AG04450 (cell line): ENCODE measurements around the gene TMEM33. TPM values are rescaled to one million over a fixed set of nuclear protein-coding genes. Genes with fewer than 3 reads are reported as not detected.

ENCODE experiments used
- CTCF ChIA-PET: fragments of 300-600, 350-600 bp; formaldehyde crosslinking; extraction: SDS; loops from one replicate; lab custom pipeline; 2022; ENCODE audit warnings: antibody characterized with exemption, inconsistent platforms; lab: Charles Lee
- POLR2A ChIA-PET: fragments of 350-600 bp; formaldehyde crosslinking; extraction: SDS; loops from one replicate; lab custom pipeline; 2021; ENCODE audit warnings: antibody characterized with exemption, inconsistent platforms; lab: Yijun Ruan, JAX
- DNase-seq: peaks from one replicate; pipeline ENCODE4 v3.0.0-alpha.2; 2011; ENCODE audit warnings: low read depth, low spot score
- H3K27ac ChIP-seq: one replicate; pipeline ENCODE4 v1.5.1; 2012; ENCODE audit warnings: low read depth, low read length, control low read depth
- H3K27me3 ChIP-seq: one replicate; pipeline ENCODE4 v1.6.0; 2012; ENCODE audit warnings: low read length; ENCODE audit not compliant: control insufficient read depth, insufficient read depth
- H3K4me3 ChIP-seq: 2 replicates; pipeline ENCODE4 v1.5.1; 2011; ENCODE audit warnings: mild to moderate bottlenecking, low read depth, low read length, control low read depth
- H3K9me3 ChIP-seq: 2 replicates; pipeline ENCODE4 v1.5.1; 2012; ENCODE audit warnings: low read length; ENCODE audit not compliant: control insufficient read depth, insufficient read depth
- polyA plus RNA-seq: library from polyadenylated mRNA; depleted of rRNA; stranded (reverse); fragments of >200 nt; gene quantifications from 2 replicates; pipeline ENCODE4 v1.2.3, GENCODE V29; 2011
- TF ChIP-seq, protein P1 (sequence below): IDR thresholded peaks from 2 replicates; pipeline ENCODE4 v1.5.1; 2011; ENCODE audit warnings: low read depth, low read length, control low read depth, inconsistent platforms

TMEM33 gene
- polyA plus RNA-seq, 1 experiment, result 53.6 TPM

DNA sequence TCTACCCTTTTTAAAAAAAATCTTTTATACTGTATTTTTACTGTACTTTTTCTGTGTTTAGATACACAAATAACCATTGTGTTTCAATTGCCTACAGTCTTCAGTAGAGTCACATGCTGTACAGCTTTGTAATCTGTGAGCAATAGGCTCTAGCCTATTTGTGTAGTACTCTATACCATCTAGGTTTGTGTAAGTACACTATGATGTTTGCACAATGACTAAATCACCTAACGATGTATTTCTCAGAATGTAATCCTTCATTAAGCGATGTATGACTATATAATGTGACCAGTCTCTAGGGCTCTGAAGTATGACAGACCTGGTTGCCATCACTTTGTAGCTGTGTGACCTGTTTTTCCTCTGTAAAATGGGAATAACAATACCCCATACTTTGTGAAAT is 32.2 kb downstream of the TMEM33 start:
- Histone ChIP-seq H3K27me3 (no peaks in the 10 kb centered on the region), H3K27ac (no peak overlapping the region), H3K9me3 (no peaks in the 10 kb centered on the region), H3K4me3 (no peak overlapping the region)
- CTCF ChIA-PET, result no interaction called here
- DNase-seq, result no peak
- POLR2A ChIA-PET, result no interaction called here
- TF ChIP-seq, protein P1, sequence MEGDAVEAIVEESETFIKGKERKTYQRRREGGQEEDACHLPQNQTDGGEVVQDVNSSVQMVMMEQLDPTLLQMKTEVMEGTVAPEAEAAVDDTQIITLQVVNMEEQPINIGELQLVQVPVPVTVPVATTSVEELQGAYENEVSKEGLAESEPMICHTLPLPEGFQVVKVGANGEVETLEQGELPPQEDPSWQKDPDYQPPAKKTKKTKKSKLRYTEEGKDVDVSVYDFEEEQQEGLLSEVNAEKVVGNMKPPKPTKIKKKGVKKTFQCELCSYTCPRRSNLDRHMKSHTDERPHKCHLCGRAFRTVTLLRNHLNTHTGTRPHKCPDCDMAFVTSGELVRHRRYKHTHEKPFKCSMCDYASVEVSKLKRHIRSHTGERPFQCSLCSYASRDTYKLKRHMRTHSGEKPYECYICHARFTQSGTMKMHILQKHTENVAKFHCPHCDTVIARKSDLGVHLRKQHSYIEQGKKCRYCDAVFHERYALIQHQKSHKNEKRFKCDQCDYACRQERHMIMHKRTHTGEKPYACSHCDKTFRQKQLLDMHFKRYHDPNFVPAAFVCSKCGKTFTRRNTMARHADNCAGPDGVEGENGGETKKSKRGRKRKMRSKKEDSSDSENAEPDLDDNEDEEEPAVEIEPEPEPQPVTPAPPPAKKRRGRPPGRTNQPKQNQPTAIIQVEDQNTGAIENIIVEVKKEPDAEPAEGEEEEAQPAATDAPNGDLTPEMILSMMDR, result no peak

DNA sequence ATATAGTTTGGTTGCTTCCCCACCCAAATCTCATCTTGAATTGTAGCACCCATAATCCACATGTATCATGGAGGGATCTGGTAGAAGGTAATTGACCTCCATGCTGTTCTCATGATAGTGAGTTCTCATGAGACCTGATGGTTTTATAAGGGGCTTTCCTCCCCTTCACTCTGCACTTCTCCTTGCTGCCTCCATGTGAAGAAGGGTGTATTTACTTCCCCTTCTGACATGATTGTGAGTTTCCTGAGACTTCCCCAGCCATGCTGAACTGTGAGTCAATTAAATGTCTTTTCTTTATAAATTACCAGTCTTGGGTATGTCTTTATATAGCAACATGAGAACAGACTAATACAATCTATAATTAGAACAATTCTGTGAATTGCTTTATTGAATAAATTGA is 34.4 kb downstream of the TMEM33 start:
- ChIA-PET POLR2A (no interaction called here), CTCF (no interaction called here)

GRCh38 chr4:41975341-41975740 is 40.1 kb downstream of the TMEM33 start:
- POLR2A ChIA-PET, result no interaction called here
- TF ChIP-seq, protein P1, result no peak
- DNase-seq, result no peak
- CTCF ChIA-PET, result interaction anchor here (0.6 kb wide), 2 partner anchors 8 to 12 kb away, joined by 4 to 6 read pairs; no protein-coding TSS in a partner anchor
- Histone ChIP-seq H3K27me3 (no peaks in the 10 kb centered on the region), H3K4me3 (no peak overlapping the region), H3K9me3 (no peaks in the 10 kb centered on the region), H3K27ac (no peak overlapping the region)

More for the DNA sequence above, 34.4 kb downstream of the TMEM33 start:
- TF ChIP-seq, protein P1, result no peak
- H3K9me3 ChIP-seq, result no peaks in the 10 kb centered on the region
- no peak overlapping the region for H3K4me3 ChIP-seq
- no peak overlapping the region for H3K27ac ChIP-seq
- no peaks in the 10 kb centered on the region for H3K27me3 ChIP-seq
- DNase-seq, result no peak

- H3K27me3 ChIP-seq, result no peaks in the 10 kb centered on the region
- H3K27ac ChIP-seq, result no peak overlapping the region
- DNase-seq, result no peak
- ChIA-PET POLR2A (no interaction called here), CTCF (interaction anchor here (0.9 to 1.6 kb wide), 3 partner anchors 13 to 89 kb away, joined by 3 to 8 read pairs (median 3); partner anchors contain the start of gene SLC30A9)
- TF ChIP-seq, protein P1, result no peak
- no peak overlapping the region for H3K4me3 ChIP-seq
- H3K9me3 ChIP-seq, result no peaks in the 10 kb centered on the region; the same call in 1 of the 2 replicates
These were observed 41.7 kb downstream of the TMEM33 start for GRCh38 chr4:41976775-41977516.

- H3K27ac ChIP-seq, result no peak overlapping the region
- DNase-seq, result peak; percentile 1
- ChIA-PET CTCF (interaction anchor here (1.3 to 1.6 kb wide), 2 partner anchors 13 to 14 kb away, joined by 3 to 8 read pairs; partner anchors contain the start of gene SLC30A9), POLR2A (no interaction called here)
- TF ChIP-seq, protein P1, result no peak
- H3K4me3 ChIP-seq, result no peak overlapping the region
- H3K27me3 ChIP-seq, result no peaks in the 10 kb centered on the region
- no peaks in the 10 kb centered on the region; the same call in 1 of the 2 replicates for H3K9me3 ChIP-seq
These were observed 42.5 kb downstream of the TMEM33 start for GRCh38 chr4:41977709-41978108.
